GM19035 (cell line): ENCODE results near the gene FOXI1.

Source experiments
- ATAC-seq: cut with Tn5 transposase; IDR thresholded peaks from one replicate; pipeline ENCODE4 v1.9.1; 2021; ENCODE audit not compliant: unreplicated experiment

Gene FOXI1

GRCh38 chr5:170105642-170106611 is at the start of gene FOXI1:
FOXI1 (plus strand) TSS chr5:170105897; CDS start chr5:170105958, 61 bp downstream.
- ATAC-seq, result no peak

- no peak for ATAC-seq
Observed at GRCh38 chr5:170056561-170057267, 49.0 kb upstream of the FOXI1 start.

GRCh38 chr5:170057311-170057710 is 48.4 kb upstream of the FOXI1 start:
- no peak for ATAC-seq

- no peak for ATAC-seq
Observed at GRCh38 chr5:170059221-170059620, 46.5 kb upstream of the FOXI1 start.

GRCh38 chr5:170067152-170067551 is 38.5 kb upstream of the FOXI1 start:
- no peak for ATAC-seq

GRCh38 chr5:170067574-170068170 is 38.0 kb upstream of the FOXI1 start:
- no peak for ATAC-seq

- no peak for ATAC-seq
Observed at GRCh38 chr5:170069512-170069911, 36.2 kb upstream of the FOXI1 start.

GRCh38 chr5:170070556-170071412 is 34.9 kb upstream of the FOXI1 start:
- no peak for ATAC-seq

- no peak for ATAC-seq
Observed at GRCh38 chr5:170071748-170072147, 33.9 kb upstream of the FOXI1 start.

- ATAC-seq, result no peak
Observed at GRCh38 chr5:170075696-170076095, 30.0 kb upstream of the FOXI1 start.

GRCh38 chr5:170076211-170076610 is 29.5 kb upstream of the FOXI1 start:
- no peak for ATAC-seq

- ATAC-seq, result no peak
Observed at GRCh38 chr5:170076739-170077138, 29.0 kb upstream of the FOXI1 start.

- no peak for ATAC-seq
Observed at GRCh38 chr5:170077526-170077925, 28.2 kb upstream of the FOXI1 start.

GRCh38 chr5:170078458-170078857 is 27.2 kb upstream of the FOXI1 start:
- ATAC-seq, result no peak

- ATAC-seq, result no peak
Observed at GRCh38 chr5:170078931-170079330, 26.8 kb upstream of the FOXI1 start.

- ATAC-seq, result no peak
Observed at GRCh38 chr5:170080217-170080616, 25.5 kb upstream of the FOXI1 start.

GRCh38 chr5:170080786-170081445 is 24.8 kb upstream of the FOXI1 start:
- no peak for ATAC-seq

GRCh38 chr5:170081616-170082015 is 24.1 kb upstream of the FOXI1 start:
- no peak for ATAC-seq

GRCh38 chr5:170082701-170083100 is 23.0 kb upstream of the FOXI1 start:
- ATAC-seq, result no peak

- no peak for ATAC-seq
Observed at GRCh38 chr5:170087168-170087817, 18.4 kb upstream of the FOXI1 start.
